Smooth muscle cell (in vitro differentiated cells): ENCODE results near the gene ZMAT5. TPM values are rescaled to one million over a fixed set of nuclear protein-coding genes. Genes with fewer than 3 reads are reported as not detected.

Experiments
- DNase-seq: peaks from one replicate; lab custom pipeline; 2025; ENCODE audit not compliant: unreplicated experiment; lab: John Stamatoyannopoulos, UW
- H2AFZ ChIP-seq: fragments of 200-600 bp; sonication (generic); 2 replicates; pipeline ENCODE4 v1.6.0; 2016; ENCODE audit warnings: antibody characterized with exemption, low read depth, mild to moderate bottlenecking
- H3F3A ChIP-seq: fragments of 200-600 bp; sonication (generic); 2 replicates; pipeline ENCODE4 v1.6.0; 2017; ENCODE audit warnings: antibody characterized with exemption, low read depth
- H3K27ac ChIP-seq: fragments of 200-600 bp; sonication (generic); 2 replicates; pipeline ENCODE4 v1.5.1; 2016; ENCODE audit warnings: low read depth, mild to moderate bottlenecking
- H3K27me3 ChIP-seq: fragments of 200-600 bp; sonication (generic); 2 replicates; pipeline ENCODE4 v1.6.1; 2016; ENCODE audit warnings: low read depth, mild to moderate bottlenecking
- H3K36me3 ChIP-seq: fragments of 200-600 bp; sonication (generic); 2 replicates; pipeline ENCODE4 v1.5.1; 2016; ENCODE audit warnings: low read depth
- H3K4me1 ChIP-seq: fragments of 200-600 bp; sonication (generic); 2 replicates; pipeline ENCODE4 v1.5.1; 2016; ENCODE audit warnings: low read depth
- H3K4me2 ChIP-seq: fragments of 200-600 bp; sonication (generic); 2 replicates; pipeline ENCODE4 v1.6.0; 2016; ENCODE audit warnings: mild to moderate bottlenecking
- H3K4me3 ChIP-seq: fragments of 200-600 bp; sonication (generic); 2 replicates; pipeline ENCODE4 v1.5.1; 2016; ENCODE audit warnings: mild to moderate bottlenecking
- H3K79me2 ChIP-seq: fragments of 200-600 bp; sonication (generic); 2 replicates; pipeline ENCODE4 v1.6.0; 2016; ENCODE audit warnings: low read depth, mild to moderate bottlenecking
- H3K9ac ChIP-seq: fragments of 200-600 bp; sonication (generic); 2 replicates; pipeline ENCODE4 v1.6.0; 2016; ENCODE audit warnings: low read depth
- H3K9me3 ChIP-seq: fragments of 200-600 bp; sonication (generic); replicated peaks from 2 replicates; pipeline ENCODE4 v1.5.1; 2016; ENCODE audit warnings: low read depth
- H4K20me1 ChIP-seq: fragments of 200-600 bp; sonication (generic); 2 replicates; pipeline ENCODE4 v1.6.0; 2016; ENCODE audit warnings: low read depth
- WGBS: methylation state at CpG from one replicate; pipeline ENCODE4 v1.1.7; 2016; ENCODE audit warnings: low lambda C conversion rate; 5-methylcytosine and 5-hydroxymethylcytosine counted together
- polyA plus RNA-seq: library from polyadenylated mRNA; unstranded; fragments of >200 nt; fragmentation: Nextera tagmentation; extraction: Ambion mirVana; gene quantifications from 2 replicates; pipeline ENCODE4 v1.2.1, GENCODE V29; 2016
- total RNA-seq: library from RNA; depleted of rRNA; stranded (reverse); fragments of >200 nt; gene quantifications from 2 replicates; pipeline ENCODE4 v1.2.3, GENCODE V29; 2014
- TF ChIP-seq, protein P1 (sequence below): fragments of 200-600 bp; sonication (generic); IDR thresholded peaks from 2 replicates; pipeline ENCODE4 v1.5.1; 2017; ENCODE audit warnings: borderline replicate concordance, mild to moderate bottlenecking, antibody characterized with exemption; ENCODE audit not compliant: insufficient read depth, poor library complexity, severe bottlenecking

The ZMAT5 gene
- total and polyA plus RNA-seq, 2 experiments from 2014 or later: 26.0 to 57.8 TPM

DNA sequence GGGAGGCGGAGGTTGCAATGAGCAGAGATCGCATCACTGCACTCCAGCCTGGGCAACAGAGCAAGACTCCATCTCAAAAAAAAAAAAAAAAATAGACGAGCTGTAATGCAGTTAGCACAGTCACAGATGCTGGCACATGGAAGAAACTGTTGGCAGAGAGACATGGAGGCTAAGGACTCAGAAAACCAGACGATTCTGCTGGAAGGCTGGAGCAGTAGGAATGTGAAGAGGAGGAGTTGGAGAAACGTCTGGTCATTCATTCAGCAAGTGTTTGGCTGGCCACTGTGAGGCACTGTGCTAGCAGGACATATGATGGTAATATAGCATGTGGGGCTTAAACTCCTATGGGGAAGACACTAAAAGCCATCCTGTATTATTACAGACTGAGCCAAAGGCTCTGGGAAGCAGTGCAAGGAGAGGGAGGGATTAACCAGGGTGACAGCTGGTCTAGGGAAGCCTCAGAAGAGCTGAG is 5.4 kb upstream of the ZMAT5 start:
- peaks cover 24% of the 10 kb centered on the region for H3K79me2 ChIP-seq
- peak overlapping the region; percentile 86 for H3K27ac ChIP-seq
- H3K36me3 ChIP-seq: peaks cover 5% of the 10 kb centered on the region
- H3K4me3 ChIP-seq: no peak overlapping the region
- H3K27me3 ChIP-seq: no peaks in the 10 kb centered on the region
- H3K9ac ChIP-seq: no peak overlapping the region
- H2AFZ ChIP-seq: no peak overlapping the region
- whole genome bisulfite sequencing: 54% methylated on average over 5 of the region's 5 CpGs
- H3F3A ChIP-seq: peaks cover 3% of the 10 kb centered on the region
- no peaks in the 10 kb centered on the region for H3K9me3 ChIP-seq
- H4K20me1 ChIP-seq: no peaks in the 10 kb centered on the region
- no peak for DNase-seq
- TF ChIP-seq, protein P1, sequence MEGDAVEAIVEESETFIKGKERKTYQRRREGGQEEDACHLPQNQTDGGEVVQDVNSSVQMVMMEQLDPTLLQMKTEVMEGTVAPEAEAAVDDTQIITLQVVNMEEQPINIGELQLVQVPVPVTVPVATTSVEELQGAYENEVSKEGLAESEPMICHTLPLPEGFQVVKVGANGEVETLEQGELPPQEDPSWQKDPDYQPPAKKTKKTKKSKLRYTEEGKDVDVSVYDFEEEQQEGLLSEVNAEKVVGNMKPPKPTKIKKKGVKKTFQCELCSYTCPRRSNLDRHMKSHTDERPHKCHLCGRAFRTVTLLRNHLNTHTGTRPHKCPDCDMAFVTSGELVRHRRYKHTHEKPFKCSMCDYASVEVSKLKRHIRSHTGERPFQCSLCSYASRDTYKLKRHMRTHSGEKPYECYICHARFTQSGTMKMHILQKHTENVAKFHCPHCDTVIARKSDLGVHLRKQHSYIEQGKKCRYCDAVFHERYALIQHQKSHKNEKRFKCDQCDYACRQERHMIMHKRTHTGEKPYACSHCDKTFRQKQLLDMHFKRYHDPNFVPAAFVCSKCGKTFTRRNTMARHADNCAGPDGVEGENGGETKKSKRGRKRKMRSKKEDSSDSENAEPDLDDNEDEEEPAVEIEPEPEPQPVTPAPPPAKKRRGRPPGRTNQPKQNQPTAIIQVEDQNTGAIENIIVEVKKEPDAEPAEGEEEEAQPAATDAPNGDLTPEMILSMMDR: peak; percentile 39
- H3K4me2 ChIP-seq: no peak overlapping the region
- H3K4me1 ChIP-seq: peaks cover 9% of the 10 kb centered on the region

DNA sequence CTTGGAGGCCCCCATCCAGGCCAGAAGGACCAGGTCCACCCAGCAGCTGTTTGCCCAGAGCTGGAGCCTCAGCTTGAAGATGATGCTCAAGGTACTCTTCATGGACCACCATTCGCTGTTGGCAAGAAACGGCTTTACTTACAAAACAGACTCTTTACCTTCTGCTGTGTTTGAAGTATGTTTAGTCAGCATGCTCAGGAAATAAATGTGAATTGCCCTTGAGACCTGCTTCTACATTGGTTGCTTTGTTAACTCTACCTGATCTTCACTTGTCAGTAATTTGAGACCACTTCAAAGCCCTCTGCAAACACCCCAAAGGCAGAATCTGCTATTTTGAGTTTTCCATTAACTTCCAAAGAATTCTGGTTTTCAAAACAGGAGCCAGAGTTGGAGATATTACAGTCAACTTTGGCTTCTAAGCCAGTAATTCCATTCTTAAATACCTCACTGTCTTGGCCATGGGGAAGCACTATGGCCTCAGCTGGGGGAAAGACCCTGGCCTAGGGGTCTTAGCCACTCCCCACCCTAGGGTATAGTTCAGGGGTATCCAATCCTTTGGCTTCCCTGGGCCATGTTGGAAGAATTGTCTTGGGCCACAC is 3.0 kb upstream of the ZMAT5 start:
- Histone ChIP-seq H3K4me3 (no peak overlapping the region), H3K4me1 (peaks cover 9% of the 10 kb centered on the region), H3K9ac (no peak overlapping the region), H3K4me2 (no peak overlapping the region), H2AFZ (no peak overlapping the region), H3K9me3 (no peaks in the 10 kb centered on the region), H3K27ac (no peak overlapping the region), H3F3A (peaks cover 3% of the 10 kb centered on the region), H3K36me3 (peaks cover 5% of the 10 kb centered on the region), H3K27me3 (no peaks in the 10 kb centered on the region), H4K20me1 (no peaks in the 10 kb centered on the region), H3K79me2 (peaks cover 34% of the 10 kb centered on the region)
- no peak for DNase-seq
- TF ChIP-seq, protein P1: no peak
- WGBS: 96% methylated on average over 2 of the region's 2 CpGs

DNA sequence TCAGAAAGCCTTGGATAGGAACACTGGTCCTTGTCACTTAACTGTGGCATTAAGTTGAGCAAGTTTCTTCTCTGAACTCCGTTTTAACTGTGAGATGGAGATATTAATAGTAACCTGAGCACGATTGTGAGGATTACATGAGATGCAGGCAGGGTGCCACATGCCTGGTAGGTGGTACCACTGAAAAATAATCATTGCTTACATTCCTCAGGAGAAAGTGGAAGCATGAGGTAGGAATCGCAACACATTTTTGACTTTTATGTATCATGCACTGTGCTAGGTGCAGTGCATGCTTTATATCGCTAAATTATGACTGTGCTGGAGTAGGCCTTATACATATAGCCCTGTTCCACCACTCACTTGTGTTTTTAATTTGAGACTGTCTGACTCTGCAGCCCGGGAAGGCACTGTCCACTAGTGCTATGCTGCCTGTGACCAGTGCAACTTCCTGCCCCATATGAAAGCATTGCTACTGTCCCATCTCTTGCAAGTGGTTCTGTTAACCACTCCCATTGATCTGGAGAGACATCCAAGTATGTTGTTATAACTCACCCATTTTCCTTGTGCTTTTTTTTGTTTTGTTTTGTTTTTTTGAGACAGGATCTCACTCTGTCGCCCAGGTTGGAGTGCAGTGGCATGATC is 1.4 kb upstream of the ZMAT5 start:
- no peaks in the 10 kb centered on the region for H3K9me3 ChIP-seq
- no peak overlapping the region for H3K27ac ChIP-seq
- WGBS: 69% methylated on average over 6 of the region's 6 CpGs
- peaks cover 5% of the 10 kb centered on the region for H3K36me3 ChIP-seq
- H3K79me2 ChIP-seq: peaks cover 34% of the 10 kb centered on the region
- peaks cover 3% of the 10 kb centered on the region for H3F3A ChIP-seq
- no peak for DNase-seq
- peak overlapping the region; percentile 94 for H3K9ac ChIP-seq
- H3K4me2 ChIP-seq: peak overlapping the region; percentile 100
- no peaks in the 10 kb centered on the region for H4K20me1 ChIP-seq
- TF ChIP-seq, protein P1: no peak
- no peaks in the 10 kb centered on the region for H3K27me3 ChIP-seq
- H3K4me1 ChIP-seq: peaks cover 9% of the 10 kb centered on the region
- peak overlapping the region; percentile 95 for H3K4me3 ChIP-seq
- no peak overlapping the region for H2AFZ ChIP-seq
